ENCODE results near the gene AK5. TPM values are rescaled to one million over a fixed set of nuclear protein-coding genes. Genes with fewer than 3 reads are reported as not detected.

AK5 gene
- total RNA-seq, 1 experiment from 2014 or later: 3.0 TPM

- Histone ChIP-seq H3K36me3 (ENCODE audit: control insufficient read depth, insufficient read depth, low read length) (no peaks in the 10 kb centered on the region), H3K9me3 (ENCODE audit: control insufficient read depth, insufficient read depth, low read depth, low read length) (no peaks in the 10 kb centered on the region), H3K4me1 (ENCODE audit: control insufficient read depth, insufficient read depth, low read length) (peaks cover 27% of the 10 kb centered on the region), H3K27ac (ENCODE audit: low read length) (0 out of 2 replicates have a peak overlapping the region, but pooled peaks have one; percentile 8), H3K4me3 (ENCODE audit: low read depth in 2 of 2, low read length in 2 of 2) (no peak overlapping the region), H3K27me3 (ENCODE audit: control insufficient read depth, insufficient read depth, low read length) (no peaks in the 10 kb centered on the region)
- ChIA-PET CTCF (interaction anchor here (0.7 to 0.8 kb wide), 5 partner anchors 10 to 114 kb away, joined by 3 to 5 read pairs (median 4); no protein-coding TSS in a partner anchor), POLR2A (no interaction called here)
- in situ Hi-C loops (cut with HindIII; ENCODE audit: low pct_unique_long_range_greater_than_20kb, low sequenced_read_pairs) (no loop called here), intact Hi-C loops (cut with micrococcal nuclease; ENCODE audit: unreplicated experiment) (loop anchor here (2.0 kb wide), 1 partner anchor 385 kb away; no protein-coding TSS in a partner anchor)
- DNase-seq (ENCODE audit: low read depth, low spot score): no peak
- no peak for TF ChIP-seq POLR2AphosphoS5 (IDR thresholded peaks at IDR 0.05; ENCODE audit: low read depth, low read length)
- peak; percentile 92 for TF ChIP-seq CTCF (IDR thresholded peaks at IDR 0.05)
- no TSS peak for BruUV-seq (replicated peaks)
- ATAC-seq: no peak
Measured at GRCh38 chr1:77533660-77534305, 252.0 kb downstream of the AK5 start.

GRCh38 chr1:77534456-77534855 is 252.6 kb downstream of the AK5 start:
- Histone ChIP-seq H3K27ac (ENCODE audit: low read length) (peak overlapping the region; percentile 8; the same call in 1 of the 2 replicates), H3K4me1 (ENCODE audit: control insufficient read depth, insufficient read depth, low read length) (peaks cover 34% of the 10 kb centered on the region), H3K4me3 (ENCODE audit: low read depth in 2 of 2, low read length in 2 of 2) (no peak overlapping the region), H3K27me3 (ENCODE audit: control insufficient read depth, insufficient read depth, low read length) (no peaks in the 10 kb centered on the region), H3K9me3 (ENCODE audit: control insufficient read depth, insufficient read depth, low read depth, low read length) (no peaks in the 10 kb centered on the region), H3K36me3 (ENCODE audit: control insufficient read depth, insufficient read depth, low read length) (no peaks in the 10 kb centered on the region)
- intact Hi-C loops (cut with micrococcal nuclease; ENCODE audit: unreplicated experiment) (no loop called here), in situ Hi-C loops (cut with HindIII; ENCODE audit: low pct_unique_long_range_greater_than_20kb, low sequenced_read_pairs) (no loop called here)
- no peak for ATAC-seq
- no TSS peak for BruUV-seq (replicated peaks)
- ChIA-PET CTCF (no interaction called here), POLR2A (no interaction called here)
- TF ChIP-seq TCF7L2 (IDR thresholded peaks at IDR 0.05; ENCODE audit: low read depth, low read length) (no peak), SIN3A (IDR thresholded peaks at IDR 0.05; ENCODE audit: borderline replicate concordance, insufficient read depth, low read depth, low read length) (no peak), CTCF (IDR thresholded peaks at IDR 0.05) (no peak), POLR2AphosphoS5 (IDR thresholded peaks at IDR 0.05; ENCODE audit: low read depth, low read length) (no peak), REST (IDR thresholded peaks at IDR 0.05; ENCODE audit: insufficient read depth in 1 of 2, low read depth in 2 of 2, low read length in 1 of 2) (no peak)
- no peak for DNase-seq (ENCODE audit: low read depth, low spot score)
